NCI-H146 (cell line): Measurements from ENCODE around the gene SOX5.
"Not testable (repeated sequence)": the region's sequence is repeated elsewhere in the genome, so short reads cannot be mapped to it uniquely, and the experiment has no call there.

Source experiments
- DNase-seq: peaks from one replicate; lab custom pipeline; 2025; lab: John Stamatoyannopoulos, UW

The SOX5 gene

GRCh38 chr12:23542187-23542586 is 407.3 kb downstream of the SOX5 start:
- no peak for DNase-seq

GRCh38 chr12:23540572-23540971 is 408.9 kb downstream of the SOX5 start:
- no peak for DNase-seq

GRCh38 chr12:23536293-23536692 is 413.2 kb downstream of the SOX5 start:
- DNase-seq: peak; percentile 9

GRCh38 chr12:23535441-23535840 is 414.0 kb downstream of the SOX5 start:
- no peak for DNase-seq

GRCh38 chr12:23534196-23534595 is 415.3 kb downstream of the SOX5 start:
- DNase-seq: no peak

GRCh38 chr12:23533699-23534098 is 415.8 kb downstream of the SOX5 start:
- no peak for DNase-seq

- no peak for DNase-seq
These were observed 416.2 kb downstream of the SOX5 start for GRCh38 chr12:23533265-23533664.

GRCh38 chr12:23528316-23528715 is 421.2 kb downstream of the SOX5 start:
- DNase-seq: no peak

- no peak for DNase-seq
These were observed 423.9 kb downstream of the SOX5 start for GRCh38 chr12:23525450-23526072.

GRCh38 chr12:23523339-23523738 is 426.1 kb downstream of the SOX5 start:
- DNase-seq: no peak

GRCh38 chr12:23519444-23519843 is 430.0 kb downstream of the SOX5 start:
- not testable (repeated sequence) for DNase-seq

GRCh38 chr12:23515785-23516184 is 433.7 kb downstream of the SOX5 start:
- not testable (repeated sequence) for DNase-seq

GRCh38 chr12:23510484-23510883 is 439.0 kb downstream of the SOX5 start:
- no peak for DNase-seq

- DNase-seq: not testable (repeated sequence)
These were observed 439.6 kb downstream of the SOX5 start for GRCh38 chr12:23509832-23510231.

- not testable (repeated sequence) for DNase-seq
These were observed 441.7 kb downstream of the SOX5 start for GRCh38 chr12:23507785-23508184.

GRCh38 chr12:23505736-23506135 is 443.7 kb downstream of the SOX5 start:
- DNase-seq: not testable (repeated sequence)

GRCh38 chr12:23504641-23505399 is 444.6 kb downstream of the SOX5 start:
- DNase-seq: no peak

GRCh38 chr12:23504043-23504442 is 445.4 kb downstream of the SOX5 start:
- DNase-seq: peak; percentile 3

GRCh38 chr12:23503544-23503943 is 445.9 kb downstream of the SOX5 start:
- DNase-seq: no peak

GRCh38 chr12:23502259-23502658 is 447.2 kb downstream of the SOX5 start:
- no peak for DNase-seq

GRCh38 chr12:23495472-23495871 is 454.0 kb downstream of the SOX5 start:
- DNase-seq: no peak

- DNase-seq: no peak
These were observed 455.8 kb downstream of the SOX5 start for GRCh38 chr12:23493672-23494071.

- DNase-seq: not testable (repeated sequence)
These were observed 458.4 kb downstream of the SOX5 start for GRCh38 chr12:23491029-23491428.

- no peak for DNase-seq
These were observed 461.3 kb downstream of the SOX5 start for GRCh38 chr12:23488130-23488529.
